H1 (cell line): ENCODE data around the gene MNAT1. TPM values are rescaled to one million over a fixed set of nuclear protein-coding genes. Genes with fewer than 3 reads are reported as not detected.

ENCODE experiments used
- PHF8 ChIP-seq: fragments of 200-600 bp; sonication (generic); conservative IDR thresholded peaks from 2 replicates; pipeline ENCODE4 v1.7.1; 2012; ENCODE audit warnings: low read depth, mild to moderate bottlenecking, inconsistent platforms, low read length, moderate library complexity
- RAD21 ChIP-seq, 2 experiments: IDR thresholded peaks in 1 of 2; conservative IDR thresholded peaks in 1 of 2; 2 replicates each; pipeline ENCODE4 v1.6.1; 2011; ENCODE audit warnings: low read depth in 2 of 2, low read length in 2 of 2, improper control_type of control experiment in 1 of 2, inconsistent platforms in 1 of 2, mild to moderate bottlenecking in 1 of 2, moderate library complexity in 1 of 2
- RBBP5 ChIP-seq: IDR thresholded peaks from 2 replicates; pipeline ENCODE4 v1.7.1; 2012; ENCODE audit warnings: low read depth, mild to moderate bottlenecking, inconsistent platforms, low read length, moderate library complexity, borderline replicate concordance
- ZNF274 ChIP-seq: IDR thresholded peaks from 2 replicates; pipeline ENCODE4 v1.7.0; 2012; ENCODE audit warnings: low read length, borderline replicate concordance; ENCODE audit errors: extremely low read depth
- polyA plus RNA-seq, 7 experiments: library from polyadenylated mRNA; depleted of rRNA in 3 of 7; stranded (reverse) in 5 of 7; unstranded in 2 of 7; fragments of >200 nt in 5 of 7; fragments of 200-250 nt in 2 of 7; gene quantifications; 1 replicate in 5 of 7; 2 replicates in 1 of 7; 4 replicates in 1 of 7; pipeline versions ENCODE4 v1.2.1 to v1.2.3, GENCODE V29; 2011 to 2013; ENCODE audit warnings: missing spikeins in 2 of 7, mixed read lengths in 2 of 7
- total RNA-seq: library from RNA; stranded (reverse); fragmentation: NEBNext Ultra II Directional; extraction: Animal tissue kit (Norgen Biotek cat#: 25700); gene quantifications from 2 replicates; pipeline ENCODE4 v1.2.1, GENCODE V29; 2021

Gene MNAT1
- total and polyA plus RNA-seq, 2 of the 8 experiments (the other 6 are each of a cell fraction or from before 2014, with no cell fraction given) = 34.7 to 52.1 TPM

DNA sequence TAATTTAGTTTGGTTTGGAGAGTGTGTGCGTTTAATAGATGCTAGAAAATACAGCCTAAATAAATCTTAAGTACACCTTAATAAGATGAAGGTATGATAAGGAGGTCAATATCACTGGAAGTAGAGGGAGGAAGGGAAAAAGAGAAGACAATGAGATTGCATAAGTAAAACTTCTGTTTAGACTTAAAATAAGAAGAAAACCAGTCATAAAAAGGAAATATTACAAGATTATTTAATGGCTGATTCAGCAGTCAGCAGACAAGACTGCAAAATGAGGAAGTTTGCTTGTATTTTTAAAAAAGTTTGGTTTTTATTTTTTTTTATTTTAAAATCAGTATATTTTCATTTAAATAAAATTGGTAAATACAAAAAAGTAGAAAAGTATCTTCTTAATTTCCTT is 249.6 kb downstream of the MNAT1 start (continued):
- TF ChIP-seq RAD21 (IDR thresholded peaks at IDR 0.05 in 1 of 2, conservative IDR thresholded peaks at IDR 0.05 in 1 of 2; ENCODE audit: low read depth in 2 of 2, low read length in 2 of 2) (no peak), RBBP5 (no peak), ZNF274 (no peak), PHF8 (no peak)
